Caco-2 (cell line): ENCODE data around the gene SLC25A42. TPM values are rescaled to one million over a fixed set of nuclear protein-coding genes. Genes with fewer than 3 reads are reported as not detected.

Experiments used
- BruUV-seq: library from RNA; stranded (reverse); fragments of 400-500 nt; replicated peaks from 2 replicates; lab custom pipeline; 2021; lab: Mats Ljungman, UMichigan
- CTCF ChIA-PET: fragments of 300-600 bp; sonication (Branson Sonifier 250); formaldehyde crosslinking; loops from one replicate; lab custom pipeline; 2022; ENCODE audit warnings: antibody characterized with exemption; lab: Charles Lee
- POLR2A ChIA-PET: fragments of 300-600 bp; sonication (Branson Sonifier 250); formaldehyde crosslinking; loops from one replicate; lab custom pipeline; 2022; ENCODE audit warnings: antibody characterized with exemption; lab: Charles Lee
- DNase-seq, 2 experiments: peaks; one replicate each; pipeline versions ENCODE4 v3.0.0 to v3.0.0-alpha.2; 2020 to 2022
- H3K27me3 ChIP-seq: replicated peaks from 2 replicates; pipeline ENCODE4 v1.6.0; 2011; ENCODE audit warnings: low read length; ENCODE audit not compliant: control insufficient read depth, insufficient read depth
- H3K36me3 ChIP-seq: 2 replicates; pipeline ENCODE4 v1.5.1; 2011; ENCODE audit warnings: low read length; ENCODE audit not compliant: control insufficient read depth, insufficient read depth
- H3K4me1 ChIP-seq: fragments of 250-450 bp; sonication (Bioruptor Pico); 2 replicates; pipeline ENCODE4 v1.5.1; 2020; ENCODE audit warnings: mild to moderate bottlenecking
- H3K4me3 ChIP-seq: 2 replicates; pipeline ENCODE4 v1.5.1; 2011; ENCODE audit warnings: low read depth, mild to moderate bottlenecking, control low read depth, low read length
- H3K9me3 ChIP-seq: fragments of 250-450 bp; sonication (Bioruptor Pico); 2 replicates; pipeline ENCODE4 v1.5.1; 2020; ENCODE audit warnings: mild to moderate bottlenecking, moderate library complexity
- H3K27ac Mint-ChIP-seq: one replicate; pipeline ENCODE4 v1.8.0; 2022; ENCODE audit warnings: mixed read lengths; ENCODE audit not compliant: unreplicated experiment
- H3K27me3 Mint-ChIP-seq: one replicate; pipeline ENCODE4 v1.8.0; 2022; ENCODE audit warnings: mixed read lengths; ENCODE audit not compliant: insufficient read depth, unreplicated experiment
- H3K36me3 Mint-ChIP-seq: one replicate; pipeline ENCODE4 v1.8.0; 2022; ENCODE audit warnings: mild to moderate bottlenecking, mixed read lengths; ENCODE audit not compliant: insufficient read depth, unreplicated experiment
- H3K4me1 Mint-ChIP-seq: one replicate; pipeline ENCODE4 v1.8.0; 2022; ENCODE audit warnings: low read depth, mixed read lengths; ENCODE audit not compliant: unreplicated experiment
- H3K4me3 Mint-ChIP-seq: one replicate; pipeline ENCODE4 v1.8.0; 2022; ENCODE audit warnings: mild to moderate bottlenecking, moderate library complexity, mixed read lengths; ENCODE audit not compliant: unreplicated experiment
- H3K9me3 Mint-ChIP-seq: one replicate; pipeline ENCODE4 v1.8.0; 2022; ENCODE audit warnings: mixed read lengths; ENCODE audit not compliant: unreplicated experiment
- CTCF ChIP-seq, 2 experiments: fragments of 200-600 bp in 1 of 2; IDR thresholded peaks; 1 replicate in 1 of 2; 2 replicates in 1 of 2; pipeline versions ENCODE4 v1.5.1 to v1.8.0; 2011 to 2022; ENCODE audit warnings: antibody characterized with exemption in 1 of 2, control low read depth in 1 of 2, inconsistent platforms in 1 of 2, low read depth in 1 of 2, low read length in 1 of 2, mild to moderate bottlenecking in 1 of 2, moderate library complexity in 1 of 2; ENCODE audit not compliant: insufficient read depth in 1 of 2, severe bottlenecking in 1 of 2, unreplicated experiment in 1 of 2
- intact Hi-C: fragments of 100-400 bp; cut with micrococcal nuclease; formaldehyde crosslinking; loops from one replicate; pipeline ENCODE4 v1.10.0; 2022; ENCODE audit not compliant: unreplicated experiment
- total RNA-seq: library from RNA; stranded (reverse); gene quantifications from 2 replicates; pipeline ENCODE4 v1.2.3, GENCODE V29; 2022

Gene SLC25A42
- total RNA-seq, 1 experiment from 2014 or later: 4.5 TPM

- peaks cover 11% of the 10 kb centered on the region; the same call in 1 of the 2 replicates for H3K9me3 ChIP-seq
- H3K4me1 ChIP-seq: no peaks in the 10 kb centered on the region; the same call in 1 of the 2 replicates
- peaks cover 2% of the 10 kb centered on the region; the same call in 1 of the 2 replicates for H3K36me3 ChIP-seq
- DNase-seq: no peak
- Mint-ChIP-seq H3K4me3 (no peak overlapping the region), H3K9me3 (no peaks in the 10 kb centered on the region), H3K27ac (no peak overlapping the region), H3K27me3 (no peaks in the 10 kb centered on the region), H3K36me3 (peaks cover 29% of the 10 kb centered on the region), H3K4me1 (no peaks in the 10 kb centered on the region)
- ChIA-PET CTCF (no interaction called here), POLR2A (interaction anchor here (0.6 kb wide), 1 partner anchor 152 kb away, joined by 3 read pairs; no protein-coding TSS in a partner anchor)
- intact Hi-C loops: no loop called here
- H3K27me3 ChIP-seq: no peaks in the 10 kb centered on the region
- no peak overlapping the region for H3K4me3 ChIP-seq
- no peak for TF ChIP-seq CTCF (IDR thresholded peaks at IDR 0.05; ENCODE audit: insufficient read depth in 1 of 2, low read depth in 1 of 2, low read length in 1 of 2, severe bottlenecking in 1 of 2, unreplicated experiment in 1 of 2)
- BruUV-seq: no TSS peak
Observed at GRCh38 chr19:19039901-19040300, 23.9 kb upstream of the SLC25A42 start.

GRCh38 chr19:19040417-19040816 is 23.4 kb upstream of the SLC25A42 start:
- Mint-ChIP-seq H3K36me3 (peaks cover 31% of the 10 kb centered on the region), H3K27me3 (no peaks in the 10 kb centered on the region), H3K9me3 (no peaks in the 10 kb centered on the region), H3K4me1 (no peaks in the 10 kb centered on the region), H3K4me3 (no peak overlapping the region), H3K27ac (no peak overlapping the region)
- no TSS peak for BruUV-seq
- no peak for TF ChIP-seq CTCF (IDR thresholded peaks at IDR 0.05; ENCODE audit: insufficient read depth in 1 of 2, low read depth in 1 of 2, low read length in 1 of 2, severe bottlenecking in 1 of 2, unreplicated experiment in 1 of 2)
- ChIA-PET POLR2A (interaction anchor here (0.6 kb wide), 1 partner anchor 151 kb away, joined by 3 read pairs; no protein-coding TSS in a partner anchor), CTCF (interaction anchor here (0.8 kb wide), 2 partner anchors 23 to 45 kb away, joined by 3 read pairs; no protein-coding TSS in a partner anchor)
- Histone ChIP-seq H3K27me3 (no peaks in the 10 kb centered on the region), H3K9me3 (peaks cover 11% of the 10 kb centered on the region; the same call in 1 of the 2 replicates), H3K4me1 (no peaks in the 10 kb centered on the region), H3K4me3 (no peak overlapping the region), H3K36me3 (peaks cover 2% of the 10 kb centered on the region; the same call in 1 of the 2 replicates)
- peak in 1 of 2 experiments; percentile 12 for DNase-seq
- intact Hi-C loops: no loop called here

- DNase-seq: no peak
- ChIA-PET CTCF (no interaction called here), POLR2A (no interaction called here)
- Mint-ChIP-seq H3K4me1 (no peaks in the 10 kb centered on the region), H3K36me3 (peaks cover 43% of the 10 kb centered on the region), H3K9me3 (no peaks in the 10 kb centered on the region), H3K4me3 (no peak overlapping the region), H3K27ac (no peak overlapping the region), H3K27me3 (no peaks in the 10 kb centered on the region)
- no peaks in the 10 kb centered on the region for H3K27me3 ChIP-seq
- BruUV-seq: no TSS peak
- peaks cover 2% of the 10 kb centered on the region; the same call in 1 of the 2 replicates for H3K9me3 ChIP-seq
- peaks cover 1% of the 10 kb centered on the region; the same call in 1 of the 2 replicates for H3K36me3 ChIP-seq
- no peak overlapping the region for H3K4me3 ChIP-seq
- H3K4me1 ChIP-seq: no peaks in the 10 kb centered on the region
- intact Hi-C loops: no loop called here
- TF ChIP-seq CTCF (IDR thresholded peaks at IDR 0.05; ENCODE audit: insufficient read depth in 1 of 2, low read depth in 1 of 2, low read length in 1 of 2, severe bottlenecking in 1 of 2, unreplicated experiment in 1 of 2): no peak
Observed at GRCh38 chr19:19042732-19043280, 21.0 kb upstream of the SLC25A42 start.
